ENCODE results near the gene EXOC3L4.

The EXOC3L4 gene

DNA sequence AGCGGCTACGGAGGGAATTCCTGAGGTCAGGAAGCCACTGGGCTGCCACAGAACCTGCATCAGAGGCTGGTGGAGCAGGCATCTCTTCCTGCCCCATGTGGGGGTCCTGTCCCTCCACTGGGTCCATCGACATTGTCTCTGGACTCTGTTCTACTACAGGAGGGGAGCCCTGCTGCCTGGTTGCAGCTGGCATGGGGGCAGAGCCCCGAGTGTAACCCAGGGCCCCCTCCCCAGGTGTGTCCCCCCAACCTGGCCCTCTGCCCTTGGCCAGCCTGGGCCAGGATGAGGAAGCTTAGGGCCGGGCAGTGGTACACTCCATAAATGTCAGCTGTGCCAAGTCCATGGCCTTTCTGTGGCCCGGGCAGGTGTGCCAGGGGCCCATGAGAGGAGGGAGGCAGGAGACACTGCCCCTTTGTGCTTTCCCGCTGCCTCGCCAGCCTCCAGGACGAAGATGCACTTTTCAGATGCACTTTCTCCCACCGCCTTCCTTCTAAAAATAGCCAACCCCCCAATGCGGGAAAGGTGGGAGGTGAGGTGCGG is 4.0 kb upstream of the EXOC3L4 start:
- DNase-seq (ENCODE audit: low spot score), result no peak
- no peaks in the 10 kb centered on the region for H3K27me3 ChIP-seq (ENCODE audit: insufficient read depth, poor library complexity, severe bottlenecking)
- TF ChIP-seq, protein P1, sequence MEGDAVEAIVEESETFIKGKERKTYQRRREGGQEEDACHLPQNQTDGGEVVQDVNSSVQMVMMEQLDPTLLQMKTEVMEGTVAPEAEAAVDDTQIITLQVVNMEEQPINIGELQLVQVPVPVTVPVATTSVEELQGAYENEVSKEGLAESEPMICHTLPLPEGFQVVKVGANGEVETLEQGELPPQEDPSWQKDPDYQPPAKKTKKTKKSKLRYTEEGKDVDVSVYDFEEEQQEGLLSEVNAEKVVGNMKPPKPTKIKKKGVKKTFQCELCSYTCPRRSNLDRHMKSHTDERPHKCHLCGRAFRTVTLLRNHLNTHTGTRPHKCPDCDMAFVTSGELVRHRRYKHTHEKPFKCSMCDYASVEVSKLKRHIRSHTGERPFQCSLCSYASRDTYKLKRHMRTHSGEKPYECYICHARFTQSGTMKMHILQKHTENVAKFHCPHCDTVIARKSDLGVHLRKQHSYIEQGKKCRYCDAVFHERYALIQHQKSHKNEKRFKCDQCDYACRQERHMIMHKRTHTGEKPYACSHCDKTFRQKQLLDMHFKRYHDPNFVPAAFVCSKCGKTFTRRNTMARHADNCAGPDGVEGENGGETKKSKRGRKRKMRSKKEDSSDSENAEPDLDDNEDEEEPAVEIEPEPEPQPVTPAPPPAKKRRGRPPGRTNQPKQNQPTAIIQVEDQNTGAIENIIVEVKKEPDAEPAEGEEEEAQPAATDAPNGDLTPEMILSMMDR (IDR thresholded peaks at IDR 0.05; ENCODE audit: poor library complexity, severe bottlenecking), result no peak
- no peaks in the 10 kb centered on the region for H3K4me1 ChIP-seq (ENCODE audit: insufficient read depth, poor library complexity, severe bottlenecking)
- H3K27ac ChIP-seq (ENCODE audit: poor library complexity, severe bottlenecking), result no peak overlapping the region
- no peak overlapping the region for H3K4me3 ChIP-seq (ENCODE audit: severe bottlenecking)
- no peak for ATAC-seq (ENCODE audit: low read depth)
- H3K9me3 ChIP-seq (ENCODE audit: severe bottlenecking), result no peaks in the 10 kb centered on the region
- H3K36me3 ChIP-seq (ENCODE audit: low read depth), result no peaks in the 10 kb centered on the region

DNA sequence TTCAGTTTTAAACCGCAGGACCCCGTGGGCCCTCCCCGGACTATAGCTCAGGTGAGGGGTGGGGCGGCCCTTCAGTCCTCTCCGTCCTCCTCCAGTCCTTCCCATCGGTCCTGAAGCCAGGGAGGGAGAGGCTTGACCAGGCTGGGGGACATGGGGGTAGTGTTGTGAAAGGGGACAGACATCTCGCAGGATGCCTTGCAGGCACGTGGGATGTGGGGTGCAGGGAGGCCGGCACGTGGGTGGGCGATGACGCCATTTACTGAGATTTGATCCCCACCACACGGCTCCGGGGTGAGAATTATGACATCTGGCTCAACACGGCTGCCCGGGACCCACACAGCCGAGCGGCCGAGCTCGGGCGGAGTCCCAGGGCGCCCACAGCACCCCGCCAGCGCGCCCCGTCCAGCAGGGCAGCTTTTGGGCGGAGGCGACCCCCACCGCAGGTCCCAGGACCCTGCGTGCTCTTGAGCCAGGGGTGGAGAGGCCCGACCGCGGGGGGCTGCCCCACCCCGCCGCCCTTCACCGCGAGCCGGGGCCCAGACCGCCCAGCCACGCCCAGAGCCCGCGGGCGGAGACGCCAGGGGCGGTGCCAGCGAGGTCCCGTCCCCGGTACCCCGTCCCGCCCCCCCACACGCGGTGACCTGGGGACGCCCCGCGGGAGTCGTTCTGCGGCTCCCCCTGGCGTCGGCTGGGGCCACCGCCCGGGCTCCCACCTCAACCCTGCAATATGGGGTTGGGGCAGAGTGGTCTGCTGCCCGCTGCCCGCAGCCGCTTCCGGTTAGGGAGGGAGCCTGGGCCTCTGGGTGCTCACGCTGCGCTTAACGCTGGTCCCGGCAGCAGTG is 3.3 kb upstream of the EXOC3L4 start:
- TF ChIP-seq, protein P1 (IDR thresholded peaks at IDR 0.05; ENCODE audit: poor library complexity, severe bottlenecking), result peak; percentile 75
- H3K9me3 ChIP-seq (ENCODE audit: severe bottlenecking), result no peaks in the 10 kb centered on the region
- no peaks in the 10 kb centered on the region for H3K36me3 ChIP-seq (ENCODE audit: low read depth)
- H3K27me3 ChIP-seq (ENCODE audit: insufficient read depth, poor library complexity, severe bottlenecking), result no peaks in the 10 kb centered on the region
- peak; percentile 39 for ATAC-seq (ENCODE audit: low read depth)
- no peaks in the 10 kb centered on the region for H3K4me1 ChIP-seq (ENCODE audit: insufficient read depth, poor library complexity, severe bottlenecking)
- no peak overlapping the region for H3K27ac ChIP-seq (ENCODE audit: poor library complexity, severe bottlenecking)
- peak overlapping the region; percentile 22 for H3K4me3 ChIP-seq (ENCODE audit: severe bottlenecking)
- no peak for DNase-seq (ENCODE audit: low spot score)

DNA sequence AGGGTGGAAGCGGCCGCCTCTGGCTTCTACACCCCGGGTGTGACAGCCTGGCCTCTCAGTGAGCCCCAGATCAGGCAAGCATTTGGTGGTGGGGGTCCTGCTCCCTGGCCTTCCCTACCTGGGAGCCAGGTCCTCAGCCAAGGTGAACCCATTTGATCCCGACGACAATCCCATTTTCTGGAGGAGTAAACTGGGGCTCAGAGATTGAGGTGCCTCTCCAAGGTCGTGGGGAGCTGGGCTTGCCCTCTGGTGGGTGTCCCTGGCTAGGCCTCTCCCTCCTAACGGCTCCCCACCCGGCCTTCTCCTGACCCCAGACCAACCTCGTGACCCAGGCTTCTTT is 2.7 kb upstream of the EXOC3L4 start:
- H3K36me3 ChIP-seq (ENCODE audit: low read depth), result no peaks in the 10 kb centered on the region
- peak overlapping the region; percentile 22 for H3K4me3 ChIP-seq (ENCODE audit: severe bottlenecking)
- H3K9me3 ChIP-seq (ENCODE audit: severe bottlenecking), result no peaks in the 10 kb centered on the region
- ATAC-seq (ENCODE audit: low read depth) (no peak), DNase-seq (ENCODE audit: low spot score) (no peak)
- H3K27me3 ChIP-seq (ENCODE audit: insufficient read depth, poor library complexity, severe bottlenecking), result no peaks in the 10 kb centered on the region
- no peaks in the 10 kb centered on the region for H3K4me1 ChIP-seq (ENCODE audit: insufficient read depth, poor library complexity, severe bottlenecking)
- no peak overlapping the region for H3K27ac ChIP-seq (ENCODE audit: poor library complexity, severe bottlenecking)
- TF ChIP-seq, protein P1 (IDR thresholded peaks at IDR 0.05; ENCODE audit: poor library complexity, severe bottlenecking), result peak; percentile 47

DNA sequence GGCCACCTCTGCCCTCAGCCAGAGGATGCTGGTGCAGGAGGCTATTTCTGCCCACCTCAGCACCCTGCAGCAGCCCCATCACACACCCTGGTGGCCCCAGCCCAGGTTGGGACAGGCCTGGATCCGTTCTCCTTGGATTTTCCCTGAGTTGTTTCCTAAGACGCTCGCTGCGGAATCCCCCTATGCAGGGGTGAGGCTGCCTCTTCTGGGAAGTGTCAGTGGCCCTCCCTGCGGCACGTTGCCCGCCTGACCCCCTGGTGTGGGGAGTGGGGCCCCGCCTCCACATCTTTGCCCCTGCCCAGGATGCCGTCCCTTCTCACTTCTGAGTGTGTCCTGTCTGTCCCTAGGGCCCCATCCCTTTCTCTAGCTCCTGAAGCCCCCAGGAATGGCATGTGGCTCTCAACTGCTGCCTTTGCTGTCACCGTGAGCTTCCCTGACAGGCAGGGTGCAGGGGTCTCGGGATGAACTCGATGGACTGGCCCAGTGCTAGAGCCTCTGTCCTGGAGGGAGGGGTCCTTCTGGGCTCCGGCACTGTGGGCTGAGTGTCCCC is 594 bp upstream of the EXOC3L4 start:
- H3K36me3 ChIP-seq (ENCODE audit: low read depth), result no peaks in the 10 kb centered on the region

More for the DNA sequence above, 594 bp upstream of the EXOC3L4 start:
- H3K27me3 ChIP-seq (ENCODE audit: insufficient read depth, poor library complexity, severe bottlenecking), result no peaks in the 10 kb centered on the region
- no peak overlapping the region for H3K4me3 ChIP-seq (ENCODE audit: severe bottlenecking)
- ATAC-seq (ENCODE audit: low read depth), result no peak
- DNase-seq (ENCODE audit: low spot score), result no peak
- no peak overlapping the region for H3K27ac ChIP-seq (ENCODE audit: poor library complexity, severe bottlenecking)
- TF ChIP-seq, protein P1 (IDR thresholded peaks at IDR 0.05; ENCODE audit: poor library complexity, severe bottlenecking), result no peak
- no peaks in the 10 kb centered on the region for H3K9me3 ChIP-seq (ENCODE audit: severe bottlenecking)
- no peaks in the 10 kb centered on the region for H3K4me1 ChIP-seq (ENCODE audit: insufficient read depth, poor library complexity, severe bottlenecking)
